ENCODE results near the gene ANXA3.

The ANXA3 gene

DNA sequence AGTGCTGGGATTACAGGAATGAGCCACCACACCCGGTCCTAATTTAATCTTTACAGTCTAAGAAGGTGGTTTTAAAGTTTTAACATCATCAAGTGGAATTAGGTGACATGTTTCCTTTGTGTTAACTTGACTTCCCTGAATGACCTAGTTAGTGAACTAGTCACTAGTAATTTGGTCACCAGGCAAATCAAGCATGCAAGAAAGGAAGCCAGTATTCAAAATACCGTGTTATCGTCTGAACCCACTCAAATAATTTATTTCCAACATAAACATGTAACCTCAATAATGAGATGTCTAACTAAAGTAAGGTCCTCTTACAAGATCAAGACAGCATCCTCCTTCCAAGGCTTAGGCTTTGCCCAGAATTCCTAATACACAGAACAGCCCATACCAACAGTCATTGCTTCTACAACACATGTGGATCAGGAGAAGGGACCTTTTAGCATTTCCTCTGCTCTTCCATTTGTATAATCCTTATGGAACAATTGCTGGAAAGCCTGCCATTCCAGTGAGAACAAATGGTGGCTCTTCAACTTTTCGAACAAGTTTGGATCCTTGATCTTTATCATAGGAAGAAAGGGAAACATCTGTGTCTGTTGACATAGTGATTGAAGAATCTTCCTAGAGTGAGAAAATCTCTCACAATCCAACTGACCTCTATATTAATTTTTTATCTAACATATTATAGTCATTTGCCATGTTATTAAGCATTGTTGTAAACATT lies 97.2 kb downstream of the ANXA3 start:
- DNase-seq, result no peak

DNA sequence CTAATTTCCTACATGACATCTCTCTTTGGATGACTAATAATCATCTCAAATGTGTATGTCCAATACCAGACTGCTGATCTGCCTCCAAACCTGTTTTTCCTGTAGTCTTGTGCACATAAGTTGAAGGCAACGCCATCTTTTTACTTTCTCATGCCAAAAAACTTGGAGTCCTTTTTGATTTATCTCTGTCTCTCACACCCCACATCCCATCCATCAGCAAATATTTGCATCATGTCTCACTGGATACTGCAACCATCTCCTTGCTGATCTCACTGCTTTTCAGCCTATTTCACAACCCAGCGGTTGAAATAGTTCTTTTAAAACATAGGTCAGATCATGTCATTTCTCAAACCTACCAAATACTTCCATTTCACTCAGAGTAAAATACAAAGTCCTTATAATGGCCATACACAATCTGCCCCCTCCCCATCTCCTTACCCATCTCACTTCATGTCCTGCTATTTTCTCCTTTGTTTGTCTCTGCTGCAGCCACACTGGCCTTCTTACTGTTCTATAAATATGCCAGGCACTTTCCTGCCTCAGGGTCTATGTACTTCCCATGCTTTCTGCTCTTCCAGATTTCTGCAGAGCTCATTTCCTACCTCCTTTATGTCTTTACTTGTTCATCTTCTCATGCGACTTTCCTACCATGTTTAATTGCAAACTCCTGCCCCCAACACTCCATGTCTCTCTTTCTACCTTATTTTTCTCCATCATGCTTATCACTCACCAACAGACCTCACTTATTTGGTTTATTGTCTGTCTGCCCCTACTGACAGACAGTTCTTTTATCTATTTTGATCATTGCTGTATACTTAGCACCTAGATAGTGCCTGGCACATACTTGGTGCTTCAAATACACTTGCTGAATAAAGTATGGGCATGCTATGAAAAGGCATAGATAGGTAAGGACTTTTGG lies 98.8 kb downstream of the ANXA3 start:
- peak; percentile 29 for DNase-seq

DNA sequence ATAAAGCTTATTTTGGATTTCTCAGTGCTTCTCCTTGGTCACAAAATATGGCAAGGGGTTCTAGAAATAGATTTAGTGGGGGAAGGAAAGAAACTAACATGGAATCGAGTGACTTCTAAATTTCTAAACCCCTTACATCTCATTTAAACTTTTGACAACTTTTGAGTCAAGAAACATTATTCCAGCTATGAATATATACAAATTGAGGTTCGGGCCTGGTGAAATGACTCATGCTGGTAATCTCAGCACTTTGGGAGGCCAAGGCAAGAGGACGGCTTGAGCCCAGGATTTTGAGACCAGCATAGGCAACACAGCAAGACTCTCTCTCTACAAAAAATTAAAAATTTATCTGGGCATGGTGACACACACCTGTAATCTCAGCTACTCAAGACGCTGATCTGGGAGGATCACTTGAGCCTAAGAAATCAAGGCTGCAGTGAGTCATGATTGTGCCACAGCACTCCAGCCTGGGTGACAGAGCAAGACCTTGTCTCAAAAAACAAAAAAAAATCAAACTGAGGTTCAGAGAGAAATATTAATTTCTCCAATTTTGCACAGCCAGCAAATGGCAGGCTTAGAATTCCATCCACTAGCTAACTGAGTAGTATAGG lies 99.8 kb downstream of the ANXA3 start:
- no peak for DNase-seq

GRCh38 chr4:78652282-78652876 lies 100.8 kb downstream of the ANXA3 start:
- DNase-seq, result no peak

DNA sequence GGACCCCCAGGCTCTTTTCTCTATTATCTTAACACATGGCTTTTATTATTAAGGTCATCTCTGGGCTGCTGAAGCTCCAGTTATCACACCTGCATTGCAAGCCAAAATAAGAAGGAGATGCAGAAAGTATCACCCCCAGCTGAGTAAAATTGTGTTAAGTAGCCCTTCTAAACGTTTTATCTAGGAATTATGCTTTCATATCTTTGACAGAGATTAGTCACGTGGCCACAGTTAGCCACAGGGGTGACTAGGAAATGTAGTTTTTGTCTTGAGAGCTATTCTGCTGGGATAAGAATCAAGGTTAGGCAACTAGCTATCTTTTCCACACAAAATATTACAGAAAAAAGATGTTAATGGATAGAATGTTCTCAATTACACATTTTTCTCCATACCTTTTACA lies 102.1 kb downstream of the ANXA3 start:
- DNase-seq, result no peak

DNA sequence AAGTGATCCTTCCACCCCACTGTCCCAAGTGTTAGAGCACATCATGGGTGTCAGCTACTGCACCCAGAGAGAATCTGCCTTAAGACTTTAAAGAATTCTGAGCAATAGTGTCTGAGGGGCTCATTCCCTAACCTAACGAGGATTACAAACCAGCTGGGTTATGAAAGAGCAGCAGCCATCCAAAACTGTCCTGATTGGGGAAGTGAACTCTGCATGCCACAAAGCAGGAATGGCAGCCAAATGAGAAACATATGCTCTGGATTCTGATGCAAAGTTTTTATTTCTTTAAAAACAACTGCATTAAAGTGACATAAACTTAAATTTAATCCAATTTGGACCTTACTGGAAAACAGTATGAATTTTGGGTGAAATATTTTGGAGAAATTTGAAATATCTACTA lies 103.2 kb downstream of the ANXA3 start:
- no peak for DNase-seq

GRCh38 chr4:78656968-78657445 lies 105.4 kb downstream of the ANXA3 start:
- no peak for DNase-seq

- DNase-seq, result no peak
These were observed 107.7 kb downstream of the ANXA3 start for GRCh38 chr4:78659264-78659663.

GRCh38 chr4:78659665-78660064 lies 108.1 kb downstream of the ANXA3 start:
- DNase-seq, result no peak
